ENCODE measurements around the gene CDC42BPA.
"Not testable (repeated sequence)": the region's sequence is repeated elsewhere in the genome, so short reads cannot be mapped to it uniquely, and the experiment has no call there.

Gene CDC42BPA

GRCh38 chr1:227318016-227318852, at the start of gene CDC42BPA:
Gene CDC42BPA (minus strand): TSS chr1:227318492. CDS start chr1:227317182, 1,310 bp downstream.
- DNase-seq (ENCODE audit: low read depth in 2 of 2) = peak in 1 of 2 experiments; percentile 36

DNA sequence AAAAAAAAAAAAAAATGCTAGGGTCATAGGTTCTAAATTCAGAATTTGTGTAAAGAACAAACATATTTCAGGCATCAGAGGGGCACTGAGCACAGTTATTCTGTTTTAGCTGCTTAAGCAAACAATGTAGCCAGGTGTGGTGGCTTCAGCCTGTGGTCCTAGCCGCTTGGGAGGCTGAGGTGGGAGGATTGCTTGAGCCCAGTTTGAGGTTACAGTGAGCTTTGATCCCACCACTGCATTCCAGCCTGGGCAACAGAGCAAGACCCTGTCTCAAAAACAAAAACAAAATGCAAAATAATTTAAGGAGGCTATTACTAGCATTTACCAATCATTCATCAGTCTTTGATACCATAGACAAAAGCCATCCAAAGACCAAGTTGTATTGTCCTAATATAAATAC, 49.7 kb upstream of the CDC42BPA start:
- DNase-seq (ENCODE audit: low read depth in 2 of 2) = no peak

GRCh38 chr1:227365473-227366431, 47.5 kb upstream of the CDC42BPA start:
- DNase-seq (ENCODE audit: low read depth in 2 of 2) = no peak

- no peak for DNase-seq (ENCODE audit: low read depth in 2 of 2)
Observed at GRCh38 chr1:227364657-227365056, 46.4 kb upstream of the CDC42BPA start.

DNA sequence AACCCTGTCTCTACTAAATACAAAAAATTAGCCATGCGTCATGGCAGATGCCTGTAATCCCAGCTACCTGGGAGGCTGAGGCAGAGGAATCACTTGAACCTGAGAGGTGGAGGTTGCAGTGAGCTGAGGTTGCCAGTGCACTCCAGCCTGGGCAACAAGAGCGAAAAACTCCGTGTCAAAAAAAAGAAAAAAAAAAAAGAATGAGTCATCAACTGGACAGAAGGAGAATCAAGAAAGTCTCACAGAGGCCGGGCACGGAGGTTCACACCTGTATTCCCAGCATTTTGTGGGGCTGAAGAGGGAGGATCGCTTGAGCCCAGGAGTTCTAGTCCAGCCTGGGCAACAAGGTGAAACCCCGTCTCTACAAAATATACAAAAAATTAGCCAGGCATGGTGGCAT, 45.5 kb upstream of the CDC42BPA start:
- no peak for DNase-seq (ENCODE audit: low read depth in 2 of 2)

DNA sequence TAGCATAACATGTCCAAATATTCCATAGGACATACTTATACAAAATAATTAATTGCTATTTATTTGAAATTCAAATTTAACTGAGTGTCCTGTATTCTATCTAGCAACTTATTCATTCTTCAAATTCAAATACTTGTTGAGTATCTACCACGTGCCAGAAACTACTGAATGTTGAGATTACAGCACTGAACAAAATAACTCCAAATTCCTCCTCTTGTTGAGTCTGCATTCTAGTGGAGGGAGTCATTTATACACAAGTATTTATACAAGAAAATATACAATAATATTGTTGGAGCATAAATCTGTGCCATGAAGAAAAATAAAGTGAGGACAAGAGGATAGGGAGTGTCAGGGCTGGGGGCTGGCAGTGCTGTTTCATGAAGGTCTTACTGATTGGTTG, 43.7 kb upstream of the CDC42BPA start:
- no peak for DNase-seq (ENCODE audit: low read depth in 2 of 2)

GRCh38 chr1:227357927-227358302, 39.6 kb upstream of the CDC42BPA start:
- no peak for DNase-seq (ENCODE audit: low read depth in 2 of 2)

DNA sequence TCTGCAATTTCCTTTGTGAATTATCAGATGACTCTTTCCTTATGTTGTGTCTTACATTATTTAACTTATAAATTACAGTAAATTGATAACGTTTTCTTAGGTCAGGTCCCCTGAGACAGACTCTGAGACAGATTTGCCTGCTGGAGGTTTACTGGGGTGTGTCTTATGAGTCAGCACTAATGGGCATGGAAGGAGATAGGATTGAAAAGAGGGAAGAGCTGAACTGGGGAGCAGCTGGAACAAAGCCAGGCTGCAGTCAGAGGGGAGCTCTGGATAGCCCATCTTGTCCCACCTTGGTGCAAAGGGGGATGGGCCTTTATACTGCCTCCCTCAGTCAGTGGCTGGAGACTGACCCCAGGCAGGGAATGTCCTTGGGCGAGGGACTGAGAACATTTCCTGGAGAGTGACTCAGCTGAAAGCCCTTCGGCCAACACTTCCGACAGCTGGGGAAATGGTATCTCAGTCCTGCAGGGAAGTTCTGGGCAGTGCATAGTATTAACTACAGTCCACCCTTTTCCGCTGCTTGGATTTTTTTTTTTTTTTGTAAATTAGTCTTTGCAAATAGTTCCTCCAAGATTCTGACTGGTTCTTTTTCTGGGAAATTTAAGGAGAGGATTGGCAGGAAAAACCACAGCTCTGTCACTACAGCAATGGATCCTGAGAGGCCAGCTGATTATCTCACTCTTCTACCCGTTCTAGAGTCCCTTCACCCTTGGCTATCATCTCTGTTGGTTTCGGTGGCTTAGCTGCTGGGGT, 39.1 kb upstream of the CDC42BPA start:
- no peak for DNase-seq (ENCODE audit: low read depth in 2 of 2)

GRCh38 chr1:227356620-227357146, 38.4 kb upstream of the CDC42BPA start:
- no peak for DNase-seq (ENCODE audit: low read depth in 2 of 2)

DNA sequence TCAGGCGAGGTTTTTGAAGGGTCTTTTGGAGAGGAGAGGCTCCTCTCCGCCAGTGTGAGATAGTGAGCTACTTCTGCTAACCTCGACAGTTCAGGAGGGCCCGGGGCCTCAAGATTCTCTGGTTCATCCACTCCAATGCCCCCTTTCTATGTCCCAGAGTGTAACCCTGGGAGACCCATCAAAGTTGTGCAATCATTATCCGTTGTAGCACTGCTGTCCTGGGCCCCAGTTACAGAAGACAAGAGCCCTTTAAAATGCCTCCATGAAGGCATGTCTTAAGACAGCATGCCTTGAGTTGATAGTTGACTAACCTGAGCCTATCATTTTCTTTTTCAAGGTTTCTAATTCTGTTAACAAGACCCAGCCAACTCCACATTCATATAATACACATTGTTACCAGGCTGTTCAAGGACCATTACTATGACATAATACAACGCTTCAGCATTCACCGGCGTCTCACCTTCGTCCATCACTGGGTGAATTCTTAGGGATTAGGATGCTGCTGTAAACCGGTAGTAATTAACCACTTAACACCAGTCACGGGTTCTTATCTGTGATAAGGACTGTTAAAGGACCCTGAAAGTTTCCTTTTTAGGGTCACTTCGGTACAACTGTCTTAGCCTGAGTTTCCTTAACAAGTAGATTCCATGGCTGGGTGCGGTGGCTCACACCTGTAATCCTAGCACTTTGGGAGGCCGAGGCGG, 37.4 kb upstream of the CDC42BPA start:
- DNase-seq (ENCODE audit: low read depth in 2 of 2) = no peak

- DNase-seq (ENCODE audit: low read depth in 2 of 2) = no peak
Observed at GRCh38 chr1:227353186-227353585, 34.9 kb upstream of the CDC42BPA start.

GRCh38 chr1:227352164-227352563, 33.9 kb upstream of the CDC42BPA start:
- DNase-seq (ENCODE audit: low read depth in 2 of 2) = not testable (repeated sequence)

- no peak for DNase-seq (ENCODE audit: low read depth in 2 of 2)
Observed at GRCh38 chr1:227351443-227351842, 33.2 kb upstream of the CDC42BPA start.

- no peak for DNase-seq (ENCODE audit: low read depth in 2 of 2)
Observed at GRCh38 chr1:227349967-227350366, 31.7 kb upstream of the CDC42BPA start.

GRCh38 chr1:227343727-227344551, 25.6 kb upstream of the CDC42BPA start:
- DNase-seq (ENCODE audit: low read depth in 2 of 2) = no peak

DNA sequence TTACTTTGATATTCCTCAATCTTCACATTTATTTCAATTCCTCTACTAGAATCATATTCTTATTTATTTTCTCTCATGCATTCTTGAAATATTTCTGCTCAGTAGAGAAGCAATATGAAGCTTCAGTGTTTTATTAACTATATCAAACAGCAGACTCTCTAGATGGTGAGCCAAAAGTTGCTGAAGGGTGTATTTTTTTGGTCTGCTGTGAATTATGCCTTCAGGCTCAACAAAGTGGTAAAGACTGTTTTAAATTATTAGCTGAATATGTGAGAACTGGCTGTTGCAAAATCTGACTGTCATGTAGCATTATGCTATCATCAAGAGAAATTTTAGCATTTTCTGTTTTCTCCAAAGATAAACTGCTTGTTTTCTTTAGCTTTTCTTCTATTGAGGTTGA, 24.9 kb upstream of the CDC42BPA start:
- DNase-seq (ENCODE audit: low read depth in 2 of 2) = no peak

DNA sequence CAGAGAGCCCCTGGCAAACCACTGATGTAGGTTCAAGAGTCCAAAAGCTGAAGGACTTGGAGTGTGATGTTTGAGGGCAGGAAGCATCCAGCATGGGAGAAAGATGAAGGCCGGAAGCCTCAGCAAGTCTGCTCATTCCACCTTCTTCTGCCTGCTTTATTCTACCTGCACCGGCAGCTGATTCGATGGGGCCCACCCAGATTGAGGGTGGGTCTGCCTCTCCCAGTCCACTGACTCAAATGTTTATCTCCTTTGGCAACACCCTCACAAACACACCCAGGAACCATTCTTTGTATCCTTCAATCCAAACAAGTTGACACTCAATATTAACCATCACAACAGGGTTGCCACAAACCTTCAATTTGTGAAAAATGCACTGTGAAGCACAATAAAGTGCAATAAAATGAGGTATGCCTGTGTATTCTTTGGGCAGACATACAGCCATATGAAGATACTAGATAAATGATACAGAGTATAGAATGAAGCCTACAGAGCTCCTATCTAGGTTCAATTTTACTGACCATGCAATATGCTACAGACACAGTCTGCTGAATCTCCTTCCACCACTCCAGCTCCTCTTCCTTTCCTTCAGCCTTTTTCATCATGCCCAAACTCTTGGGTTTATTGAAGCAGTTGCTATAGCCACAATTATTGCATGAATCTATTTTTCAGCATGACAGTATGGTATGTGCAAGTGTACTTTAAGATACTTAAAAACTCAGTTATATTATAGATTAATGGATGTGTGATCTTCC, 24.0 kb upstream of the CDC42BPA start:
- no peak for DNase-seq (ENCODE audit: low read depth in 2 of 2)

DNA sequence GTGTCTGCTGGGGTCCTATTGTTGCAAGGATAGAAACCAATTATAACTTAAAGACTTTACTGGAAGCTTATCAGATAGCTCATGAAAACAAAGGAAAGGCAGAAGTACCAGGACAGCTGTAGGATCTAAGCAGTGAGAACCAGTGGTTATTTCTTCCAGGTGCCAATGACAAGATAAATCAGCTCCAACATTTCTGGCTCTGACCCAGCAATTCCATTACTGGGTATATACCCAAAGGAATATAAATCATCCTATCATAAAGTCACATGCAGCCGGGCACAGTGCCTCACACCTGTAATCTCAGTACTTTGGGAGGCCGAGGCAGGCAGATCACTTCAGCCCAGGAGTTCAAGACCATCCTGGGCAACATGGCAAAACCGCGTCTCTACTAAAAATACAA, 17.8 kb upstream of the CDC42BPA start:
- not testable (repeated sequence) for DNase-seq (ENCODE audit: low read depth in 2 of 2)

Data from stimulated activated CD4-positive, alpha-beta T cell treated with anti-CD3 and anti-CD28 coated beads, Interleukin-12 subunit alpha, Interleukin-12 subunit beta, amount 100 ng/mL, for 24 hours (primary cell).